ENCODE results near the gene CAPN5.

CAPN5 gene

GRCh38 chr11:77151804-77152509 is 85.2 kb downstream of the CAPN5 start:
- DNase-seq (ENCODE audit: low read depth) = no peak

GRCh38 chr11:77152846-77153245 is 86.1 kb downstream of the CAPN5 start:
- no peak for DNase-seq (ENCODE audit: low read depth)

DNA sequence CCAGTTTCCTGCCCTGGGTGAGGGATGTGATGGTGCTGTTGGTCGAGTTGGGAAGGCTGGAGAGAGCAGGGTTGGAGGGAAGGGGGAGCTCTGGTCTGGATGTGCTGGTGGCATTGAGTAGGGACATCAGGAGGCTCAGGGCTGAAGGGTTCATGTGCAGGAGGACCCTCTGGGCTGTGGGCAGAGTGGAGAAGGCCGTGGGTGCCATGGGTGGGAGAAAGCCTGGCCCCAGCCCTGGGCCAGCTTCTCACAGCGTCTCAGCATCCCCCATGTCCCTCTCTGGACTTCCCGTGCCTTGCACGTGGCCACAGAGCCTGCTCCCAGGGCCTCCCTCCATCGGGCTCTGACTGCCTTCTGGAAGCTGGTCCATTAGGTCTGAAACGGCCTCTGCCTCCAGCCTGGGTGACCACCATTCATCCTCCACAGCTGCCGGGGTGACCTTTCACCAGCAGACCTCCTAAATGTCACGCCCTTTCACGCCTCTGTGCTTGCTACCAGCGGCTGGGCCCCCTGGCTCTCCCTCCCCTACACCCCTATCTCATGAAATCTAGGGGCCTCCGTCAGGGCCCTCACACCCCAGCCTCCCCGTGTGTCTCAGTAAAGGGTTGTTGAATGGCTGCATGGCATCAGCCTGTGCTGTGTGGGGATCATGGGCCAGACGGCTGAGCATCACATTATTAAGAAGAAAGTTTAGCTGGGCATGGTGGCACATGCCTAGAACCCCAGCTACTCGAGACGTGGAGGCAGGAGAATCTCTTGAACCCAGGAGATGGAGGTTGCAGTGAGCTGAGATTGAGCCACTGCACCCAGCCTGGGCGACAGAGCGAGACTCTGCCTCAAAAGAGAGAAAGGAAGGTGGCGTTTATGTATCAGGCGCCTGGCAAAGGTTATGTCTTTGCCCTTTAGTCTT is 86.8 kb downstream of the CAPN5 start:
- no peak for DNase-seq (ENCODE audit: low read depth)

GRCh38 chr11:77154381-77155081 is 87.8 kb downstream of the CAPN5 start:
- no peak for DNase-seq (ENCODE audit: low read depth)

DNA sequence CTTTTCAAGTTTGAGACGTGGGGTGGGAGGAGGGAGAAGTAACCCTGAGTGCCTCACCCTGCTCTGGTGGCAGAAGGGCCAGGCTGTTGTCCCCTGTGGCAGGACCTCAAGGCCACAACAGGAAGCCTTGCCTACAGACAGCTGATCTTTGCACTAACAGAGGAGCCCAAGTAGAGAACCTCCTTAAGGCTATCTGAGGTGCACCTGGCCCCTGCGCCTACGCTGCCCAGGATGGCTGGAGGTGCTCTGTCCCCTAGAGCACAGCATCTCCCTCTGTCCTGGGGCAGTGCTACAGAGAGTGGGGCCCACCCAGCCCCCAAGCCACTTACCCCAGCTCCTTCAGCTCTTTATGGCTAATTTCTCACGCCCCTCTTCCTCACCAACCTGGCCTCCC is 88.3 kb downstream of the CAPN5 start:
- no peak for DNase-seq (ENCODE audit: low read depth)

- no peak for DNase-seq (ENCODE audit: low read depth)
Measured at GRCh38 chr11:77155556-77156130, 88.9 kb downstream of the CAPN5 start.

GRCh38 chr11:77156396-77157195 is 89.8 kb downstream of the CAPN5 start:
- DNase-seq (ENCODE audit: low read depth) = no peak

DNA sequence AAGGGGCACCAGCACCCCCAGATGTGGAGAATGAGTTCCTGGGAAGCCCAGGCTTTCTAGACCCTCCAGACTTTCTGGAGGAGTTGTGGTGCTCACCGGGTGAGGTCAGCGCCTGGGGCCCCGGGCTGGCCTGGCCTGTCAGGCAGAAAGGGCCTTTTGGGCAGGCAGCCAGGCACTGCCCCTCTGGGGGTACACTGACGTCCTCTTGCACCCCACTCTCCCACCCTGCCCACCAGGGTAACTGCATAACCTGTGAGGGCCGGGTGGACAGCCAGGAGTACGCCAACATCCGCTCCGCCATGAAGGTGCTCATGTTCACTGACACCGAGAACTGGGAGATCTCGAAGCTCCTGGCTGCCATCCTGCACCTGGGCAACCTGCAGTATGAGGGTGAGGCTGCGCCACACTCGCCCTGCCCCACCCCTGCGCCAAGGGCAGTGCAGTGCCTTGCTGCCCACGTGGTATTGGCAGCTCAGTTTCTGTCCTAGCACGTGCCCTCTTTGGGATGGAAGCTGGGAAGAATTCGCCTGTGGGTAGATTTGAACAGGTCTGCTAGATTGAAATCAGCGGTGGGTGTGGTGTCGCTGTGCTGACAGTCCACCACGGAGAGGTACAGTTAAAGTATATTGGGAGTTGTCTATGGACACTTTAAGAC is 91.4 kb downstream of the CAPN5 start:
- no peak for DNase-seq (ENCODE audit: low read depth)

DNA sequence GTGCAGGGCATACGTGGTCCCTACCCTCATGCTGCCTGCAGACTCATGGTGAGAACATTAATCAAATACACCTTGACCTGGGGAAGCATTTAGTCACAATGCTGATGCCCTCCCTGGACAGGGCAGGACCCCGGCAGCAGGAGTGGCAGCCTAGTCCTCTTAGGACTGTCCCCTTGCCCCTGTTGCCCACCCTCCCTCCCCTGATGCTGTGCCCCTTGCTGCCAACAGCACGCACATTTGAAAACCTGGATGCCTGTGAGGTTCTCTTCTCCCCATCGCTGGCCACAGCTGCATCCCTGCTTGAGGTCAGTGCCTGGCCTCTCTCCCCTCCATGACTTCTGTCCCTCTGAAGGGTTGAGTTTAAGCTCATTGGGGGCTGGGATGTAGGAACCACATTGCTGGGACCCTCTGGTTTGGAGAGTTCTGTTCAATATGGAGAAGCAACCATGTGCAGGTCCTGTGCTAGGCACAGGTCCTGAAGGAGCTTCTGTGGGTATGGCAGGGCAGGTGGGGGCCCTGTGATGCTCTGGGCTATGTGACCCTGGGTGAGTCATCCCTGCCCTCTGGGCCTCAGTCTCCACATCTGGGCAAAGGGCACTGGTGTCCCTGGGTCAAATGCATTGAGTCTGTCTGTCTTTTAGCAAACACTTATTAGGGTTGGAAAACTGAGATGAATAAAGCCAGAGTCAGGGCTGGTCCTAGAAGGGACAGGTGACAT is 92.6 kb downstream of the CAPN5 start:
- no peak for DNase-seq (ENCODE audit: low read depth)

GRCh38 chr11:77159937-77160495 is 93.2 kb downstream of the CAPN5 start:
- no peak for DNase-seq (ENCODE audit: low read depth)

- DNase-seq (ENCODE audit: low read depth) = no peak
Measured at GRCh38 chr11:77163271-77163670, 96.5 kb downstream of the CAPN5 start.

DNA sequence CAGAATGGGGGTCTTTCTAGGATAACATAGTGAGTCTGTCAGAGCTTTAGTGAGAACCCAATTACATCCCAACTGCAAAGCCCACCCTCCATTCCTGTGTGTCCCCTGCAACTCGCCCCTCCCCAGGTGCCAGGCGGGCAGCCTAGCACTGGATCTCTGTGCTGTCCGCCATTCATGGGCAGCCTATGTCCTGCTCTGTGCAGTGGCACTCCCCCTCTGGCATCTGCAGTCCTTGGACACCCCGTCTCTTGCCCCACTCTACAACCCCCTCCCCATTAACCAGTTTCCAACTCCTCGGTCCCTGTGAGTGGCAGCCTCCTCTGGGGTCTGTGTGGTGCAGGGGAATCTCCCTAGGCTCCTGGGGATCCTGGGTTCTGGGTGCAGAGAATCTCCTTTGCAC is 98.3 kb downstream of the CAPN5 start:
- DNase-seq (ENCODE audit: low read depth) = no peak

- DNase-seq (ENCODE audit: low read depth) = no peak
Measured at GRCh38 chr11:77166021-77166420, 99.2 kb downstream of the CAPN5 start.

- DNase-seq (ENCODE audit: low read depth) = no peak
Measured at GRCh38 chr11:77167111-77167626, 100.4 kb downstream of the CAPN5 start.

- DNase-seq (ENCODE audit: low read depth) = no peak
Measured at GRCh38 chr11:77167791-77168190, 101.0 kb downstream of the CAPN5 start.

- DNase-seq (ENCODE audit: low read depth) = no peak
Measured at GRCh38 chr11:77170107-77170506, 103.3 kb downstream of the CAPN5 start.

- DNase-seq (ENCODE audit: low read depth) = no peak
Measured at GRCh38 chr11:77171254-77171653, 104.5 kb downstream of the CAPN5 start.

GRCh38 chr11:77171885-77172665 is 105.3 kb downstream of the CAPN5 start:
- no peak for DNase-seq (ENCODE audit: low read depth)

DNA sequence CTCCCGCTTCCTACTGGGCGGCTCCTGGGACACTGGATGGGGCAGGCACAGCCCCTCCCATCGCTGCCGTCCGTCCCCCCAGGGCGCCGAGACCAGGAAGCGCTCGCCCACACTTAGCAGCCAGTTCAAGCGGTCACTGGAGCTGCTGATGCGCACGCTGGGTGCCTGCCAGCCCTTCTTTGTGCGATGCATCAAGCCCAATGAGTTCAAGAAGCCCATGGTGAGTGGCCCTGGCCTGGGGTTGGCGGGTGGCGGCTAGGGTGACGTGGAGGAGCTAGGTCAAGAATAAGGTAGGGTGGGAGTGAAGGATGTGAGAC is 105.9 kb downstream of the CAPN5 start:
- DNase-seq (ENCODE audit: low read depth) = no peak
